ENCODE results near the gene CHST11.

CHST11 gene

DNA sequence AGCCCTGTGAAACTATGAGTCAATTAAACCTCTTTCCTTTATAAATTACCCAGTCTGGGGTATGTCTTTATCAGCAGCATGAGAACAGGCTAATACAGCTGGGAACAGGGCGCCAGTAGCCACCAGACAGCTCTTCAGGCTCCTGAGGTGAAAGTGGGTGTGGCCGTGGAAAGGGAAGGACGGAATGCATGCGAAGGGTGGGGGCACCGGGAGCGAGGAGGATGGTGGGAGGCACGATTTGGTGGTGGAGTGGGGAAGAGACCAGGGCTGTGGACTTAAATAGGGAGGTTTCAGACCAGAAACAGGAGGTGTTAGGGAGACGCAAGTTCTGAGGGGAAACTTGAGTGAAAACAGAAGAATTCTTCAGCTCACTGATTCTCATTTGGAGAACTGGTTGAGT lies 44.1 kb upstream of the CHST11 start:
- no peak overlapping the region for H3K4me3 ChIP-seq (ENCODE audit: low read depth, low read length)
- no peak for DNase-seq (ENCODE audit: low read depth, low spot score)
- TF ChIP-seq, protein P1, sequence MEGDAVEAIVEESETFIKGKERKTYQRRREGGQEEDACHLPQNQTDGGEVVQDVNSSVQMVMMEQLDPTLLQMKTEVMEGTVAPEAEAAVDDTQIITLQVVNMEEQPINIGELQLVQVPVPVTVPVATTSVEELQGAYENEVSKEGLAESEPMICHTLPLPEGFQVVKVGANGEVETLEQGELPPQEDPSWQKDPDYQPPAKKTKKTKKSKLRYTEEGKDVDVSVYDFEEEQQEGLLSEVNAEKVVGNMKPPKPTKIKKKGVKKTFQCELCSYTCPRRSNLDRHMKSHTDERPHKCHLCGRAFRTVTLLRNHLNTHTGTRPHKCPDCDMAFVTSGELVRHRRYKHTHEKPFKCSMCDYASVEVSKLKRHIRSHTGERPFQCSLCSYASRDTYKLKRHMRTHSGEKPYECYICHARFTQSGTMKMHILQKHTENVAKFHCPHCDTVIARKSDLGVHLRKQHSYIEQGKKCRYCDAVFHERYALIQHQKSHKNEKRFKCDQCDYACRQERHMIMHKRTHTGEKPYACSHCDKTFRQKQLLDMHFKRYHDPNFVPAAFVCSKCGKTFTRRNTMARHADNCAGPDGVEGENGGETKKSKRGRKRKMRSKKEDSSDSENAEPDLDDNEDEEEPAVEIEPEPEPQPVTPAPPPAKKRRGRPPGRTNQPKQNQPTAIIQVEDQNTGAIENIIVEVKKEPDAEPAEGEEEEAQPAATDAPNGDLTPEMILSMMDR (IDR thresholded peaks at IDR 0.05; ENCODE audit: low read depth, low read length): no peak
- in situ Hi-C loops (cut with HindIII; ENCODE audit: low sequenced_read_pairs): no loop called here

DNA sequence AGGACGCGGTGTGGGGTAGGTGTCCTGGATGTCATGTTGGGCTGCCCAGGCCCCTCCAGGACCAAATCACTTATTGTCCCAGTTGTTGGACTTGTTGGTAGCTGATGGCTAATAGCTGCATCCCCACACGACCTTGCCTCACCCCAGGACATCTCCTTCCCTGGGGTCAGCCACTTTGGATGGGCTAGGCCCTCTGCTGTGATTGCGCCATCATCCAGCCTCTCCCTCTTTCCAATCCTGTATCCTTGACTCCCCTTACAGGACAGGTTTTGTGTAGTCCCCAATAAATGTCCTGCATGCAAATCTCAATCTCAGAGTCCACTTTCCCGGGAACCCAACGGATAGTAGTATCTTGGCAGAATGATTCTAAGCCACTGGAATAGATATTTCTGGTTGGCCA lies 43.4 kb upstream of the CHST11 start:
- in situ Hi-C loops (cut with HindIII; ENCODE audit: low sequenced_read_pairs): no loop called here
- TF ChIP-seq, protein P1 (IDR thresholded peaks at IDR 0.05; ENCODE audit: low read depth, low read length): no peak
- H3K4me3 ChIP-seq (ENCODE audit: low read depth, low read length): no peak overlapping the region
- no peak for DNase-seq (ENCODE audit: low read depth, low spot score)

DNA sequence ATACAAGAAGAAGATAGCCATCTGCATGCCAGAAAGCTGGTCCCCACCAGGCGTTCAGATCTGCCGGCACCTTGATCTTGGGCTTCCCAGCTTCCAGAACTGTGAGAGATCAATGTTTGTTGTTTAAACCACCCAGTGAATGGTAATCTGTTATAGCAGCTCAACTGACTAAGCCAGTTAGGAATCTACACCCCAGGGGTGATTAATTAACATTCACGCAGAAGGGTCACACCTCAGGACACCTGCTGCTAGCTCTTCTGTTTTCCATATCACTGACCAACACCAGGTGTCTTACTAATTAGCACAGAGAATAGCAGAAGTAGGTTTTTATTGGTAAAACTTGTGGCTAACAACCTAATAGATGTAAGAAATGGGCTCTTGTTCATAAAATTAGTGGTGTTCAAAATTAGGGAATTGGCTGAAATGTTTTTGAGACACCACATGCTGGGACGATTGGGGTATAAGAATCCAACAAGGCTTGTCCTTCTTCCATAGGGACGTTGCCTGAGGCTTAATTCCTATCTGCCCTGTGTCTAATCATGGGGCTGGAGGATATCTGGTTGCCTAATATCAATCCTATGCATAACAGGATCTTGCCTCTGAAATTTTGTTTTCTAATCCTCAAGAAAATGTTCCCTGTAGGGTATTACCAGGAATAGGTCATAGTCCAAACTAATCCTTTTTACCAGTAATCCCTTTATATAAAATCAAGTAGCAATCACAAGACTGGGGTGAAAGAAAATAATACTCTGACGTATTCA lies 42.0 kb upstream of the CHST11 start:
- TF ChIP-seq, protein P1 (IDR thresholded peaks at IDR 0.05; ENCODE audit: low read depth, low read length): no peak
- in situ Hi-C loops (cut with HindIII; ENCODE audit: low sequenced_read_pairs): no loop called here
- H3K4me3 ChIP-seq (ENCODE audit: low read depth, low read length): no peak overlapping the region
- DNase-seq (ENCODE audit: low read depth, low spot score): peak; percentile 23

DNA sequence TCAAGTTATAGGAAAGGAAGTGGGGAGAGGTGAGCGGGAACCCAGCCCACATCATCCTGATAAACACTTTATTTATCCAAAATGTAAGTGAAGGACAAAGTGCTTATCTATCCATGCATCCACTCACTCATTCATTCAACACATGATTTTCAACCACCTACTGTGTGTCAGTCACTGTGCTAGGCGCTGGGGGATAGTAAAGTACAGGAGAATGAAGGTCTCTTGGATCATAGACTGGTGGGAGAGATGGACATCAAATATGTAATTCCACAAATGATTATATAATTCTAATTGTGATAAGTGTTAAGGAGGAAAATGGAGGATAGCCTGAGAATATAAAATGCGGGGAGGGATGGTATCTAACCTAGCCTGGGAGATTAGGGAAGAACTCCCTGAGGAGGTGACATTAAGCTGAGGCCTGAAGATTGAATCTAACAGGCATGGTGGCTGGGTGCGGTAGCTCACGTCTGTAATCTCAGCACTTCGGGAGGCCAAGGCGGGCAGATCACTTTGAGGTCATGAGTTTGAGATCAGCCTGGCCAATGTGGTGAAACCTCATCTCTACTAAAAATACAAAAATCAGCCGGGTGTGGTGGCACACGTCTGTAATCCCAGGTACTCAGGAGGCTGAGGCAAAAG lies 41.3 kb upstream of the CHST11 start:
- H3K4me3 ChIP-seq (ENCODE audit: low read depth, low read length): no peak overlapping the region
- TF ChIP-seq, protein P1 (IDR thresholded peaks at IDR 0.05; ENCODE audit: low read depth, low read length): no peak
- DNase-seq (ENCODE audit: low read depth, low spot score): no peak
- in situ Hi-C loops (cut with HindIII; ENCODE audit: low sequenced_read_pairs): no loop called here

DNA sequence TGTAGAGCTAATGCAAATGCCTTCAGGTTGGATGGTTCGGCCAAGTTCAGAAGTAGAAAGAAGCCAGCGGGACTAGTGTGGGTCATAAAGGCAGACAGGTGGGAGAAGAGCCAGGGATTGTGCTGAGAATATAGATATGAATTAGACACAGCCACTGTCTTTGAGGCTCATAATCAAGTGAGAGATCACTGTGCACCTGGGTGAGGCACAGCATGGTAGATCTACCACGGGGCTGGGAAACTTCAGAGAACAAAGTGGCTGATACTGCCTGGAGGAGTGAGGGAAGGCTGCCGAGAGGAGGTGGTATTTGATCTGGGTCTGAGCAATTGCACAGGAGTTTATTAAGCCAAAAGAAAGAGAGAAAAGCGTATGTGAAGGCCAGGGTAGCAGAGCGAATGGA lies 40.6 kb upstream of the CHST11 start:
- in situ Hi-C loops (cut with HindIII; ENCODE audit: low sequenced_read_pairs): no loop called here
- TF ChIP-seq, protein P1 (IDR thresholded peaks at IDR 0.05; ENCODE audit: low read depth, low read length): no peak
- H3K4me3 ChIP-seq (ENCODE audit: low read depth, low read length): no peak overlapping the region
- no peak for DNase-seq (ENCODE audit: low read depth, low spot score)

DNA sequence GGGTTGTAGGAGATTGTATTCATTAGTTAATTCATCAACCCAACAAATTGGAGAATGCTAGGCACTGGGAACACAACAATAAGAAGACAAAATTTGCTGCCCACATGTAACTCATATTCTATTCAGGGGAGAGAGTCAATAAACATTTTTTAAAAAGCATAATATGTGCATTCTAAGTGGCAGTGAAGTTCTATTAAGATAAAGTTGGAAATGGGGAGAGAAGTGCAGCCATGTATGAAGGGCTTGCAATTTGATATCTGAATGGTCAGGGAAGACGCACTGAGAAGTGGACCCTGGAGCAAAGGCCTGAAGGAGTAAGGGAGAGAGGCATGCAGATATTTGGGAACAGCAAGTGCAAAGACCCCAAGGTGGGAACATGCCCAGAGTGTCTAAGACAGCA lies 40.2 kb upstream of the CHST11 start:
- H3K4me3 ChIP-seq (ENCODE audit: low read depth, low read length): no peak overlapping the region
- in situ Hi-C loops (cut with HindIII; ENCODE audit: low sequenced_read_pairs): no loop called here
- no peak for DNase-seq (ENCODE audit: low read depth, low spot score)
- TF ChIP-seq, protein P1 (IDR thresholded peaks at IDR 0.05; ENCODE audit: low read depth, low read length): no peak

Data from astrocyte of the spinal cord (primary cell).